SK-N-SH treated with all-trans-retinoic acid at 6 μM for 48 hours (cell line): ENCODE results near the gene ERBB2.

Experiments used
- ATAC-seq: fragments of 200-7000 bp; cut with Tn5 transposase; 3 replicates; pipeline ENCODE4 v1.9.1; 2020; ENCODE audit warnings: mild to moderate bottlenecking, moderate library complexity
- ARNTL ChIP-seq: fragments of 450-650 bp; formaldehyde crosslinking; IDR thresholded peaks from 2 replicates; pipeline ENCODE4 v1.5.0; 2020; ENCODE audit warnings: low read depth, mild to moderate bottlenecking, moderate library complexity, borderline replicate concordance
- BACH2 ChIP-seq: fragments of 250-450 bp; sonication (Bioruptor Pico); IDR thresholded peaks from 2 replicates; pipeline ENCODE4 v1.9.0; 2021; ENCODE audit warnings: mild to moderate bottlenecking, borderline replicate concordance
- CREB5 ChIP-seq: fragments of 250-450 bp; sonication (Bioruptor Pico); IDR thresholded peaks from 2 replicates; pipeline ENCODE4 v1.5.1; 2020; ENCODE audit warnings: low read depth, mild to moderate bottlenecking, moderate library complexity
- CSDC2 ChIP-seq: fragments of 250-450 bp; sonication (Bioruptor Pico); IDR thresholded peaks from 2 replicates; pipeline ENCODE4 v1.5.0; 2020; ENCODE audit warnings: mild to moderate bottlenecking, moderate library complexity
- ESRRG ChIP-seq: fragments of 250-450 bp; sonication (Bioruptor Pico); IDR thresholded peaks from 2 replicates; pipeline ENCODE4 v1.6.1; 2021; ENCODE audit warnings: mild to moderate bottlenecking
- GLIS3 ChIP-seq: fragments of 250-450 bp; sonication (Bioruptor Pico); IDR thresholded peaks from 2 replicates; pipeline ENCODE4 v1.5.0; 2020; ENCODE audit warnings: mild to moderate bottlenecking, moderate library complexity
- ISL1 ChIP-seq: fragments of 250-450 bp; sonication (Bioruptor Pico); IDR thresholded peaks from 2 replicates; pipeline ENCODE4 v2.1.2; 2022; ENCODE audit warnings: mild to moderate bottlenecking, moderate library complexity
- OSR1 ChIP-seq: fragments of 250-450 bp; sonication (Bioruptor Pico); IDR thresholded peaks from 2 replicates; pipeline ENCODE4 v1.8.0; 2022; ENCODE audit warnings: moderate library complexity, mild to moderate bottlenecking, inconsistent platforms
- PATZ1 ChIP-seq: fragments of 250-450 bp; sonication (Bioruptor Pico); IDR thresholded peaks from 2 replicates; pipeline ENCODE4 v1.8.0; 2020; ENCODE audit warnings: mild to moderate bottlenecking, moderate library complexity, borderline replicate concordance
- POU6F1 ChIP-seq: fragments of 250-450 bp; sonication (Bioruptor Pico); IDR thresholded peaks from 2 replicates; pipeline ENCODE4 v1.8.0; 2021; ENCODE audit warnings: low read depth, mild to moderate bottlenecking, moderate library complexity, borderline replicate concordance
- PPARA ChIP-seq: fragments of 250-450 bp; sonication (Bioruptor Pico); IDR thresholded peaks from 2 replicates; pipeline ENCODE4 v1.5.0; 2020; ENCODE audit warnings: mild to moderate bottlenecking, borderline replicate concordance
- RARB ChIP-seq: fragments of 250-450 bp; sonication (Bioruptor Pico); IDR thresholded peaks from 2 replicates; pipeline ENCODE4 v1.8.0; 2021; ENCODE audit warnings: mild to moderate bottlenecking, moderate library complexity
- SNAI2 ChIP-seq: fragments of 250-450 bp; sonication (Bioruptor Pico); IDR thresholded peaks from 2 replicates; pipeline ENCODE4 v1.5.0; 2020; ENCODE audit warnings: mild to moderate bottlenecking, moderate library complexity
- TCF4 ChIP-seq: fragments of 250-450 bp; sonication (Bioruptor Pico); IDR thresholded peaks from 2 replicates; pipeline ENCODE4 v1.8.0; 2021; ENCODE audit warnings: mild to moderate bottlenecking, moderate library complexity, borderline replicate concordance
- TOX ChIP-seq: fragments of 250-450 bp; sonication (Bioruptor Pico); IDR thresholded peaks from 2 replicates; pipeline ENCODE4 v1.8.0; 2021; ENCODE audit warnings: mild to moderate bottlenecking, moderate library complexity, borderline replicate concordance
- TSHZ2 ChIP-seq: fragments of 250-450 bp; sonication (Bioruptor Pico); IDR thresholded peaks from 2 replicates; pipeline ENCODE4 v1.5.0; 2020; ENCODE audit warnings: mild to moderate bottlenecking, moderate library complexity
- ZC3H10 ChIP-seq: fragments of 250-450 bp; sonication (Bioruptor Pico); IDR thresholded peaks from 2 replicates; pipeline ENCODE4 v1.5.1; 2021; ENCODE audit warnings: mild to moderate bottlenecking, moderate library complexity
- ZFP3 ChIP-seq: fragments of 250-450 bp; sonication (Bioruptor Pico); IDR thresholded peaks from 2 replicates; pipeline ENCODE4 v1.5.0; 2020; ENCODE audit warnings: mild to moderate bottlenecking, moderate library complexity
- ZFP30 ChIP-seq: fragments of 450-650 bp; formaldehyde crosslinking; IDR thresholded peaks from 2 replicates; pipeline ENCODE4 v1.5.0; 2022; ENCODE audit warnings: mild to moderate bottlenecking, moderate library complexity
- ZNF565 ChIP-seq: fragments of 450-650 bp; formaldehyde crosslinking; conservative IDR thresholded peaks from 2 replicates; pipeline ENCODE4 v1.5.0; 2020; ENCODE audit warnings: low read depth, mild to moderate bottlenecking, moderate library complexity
- ZNF70 ChIP-seq: fragments of 450-650 bp; formaldehyde crosslinking; IDR thresholded peaks from 2 replicates; pipeline ENCODE4 v1.5.0; 2020; ENCODE audit warnings: mild to moderate bottlenecking, moderate library complexity
- ZNF8 ChIP-seq: fragments of 450-650 bp; formaldehyde crosslinking; IDR thresholded peaks from 2 replicates; pipeline ENCODE4 v1.5.0; 2020; ENCODE audit warnings: mild to moderate bottlenecking, moderate library complexity

Gene ERBB2

GRCh38 chr17:39738983-39739884 lies 39.4 kb downstream of the ERBB2 start:
- TF ChIP-seq OSR1 (CRISPR knock-in tag) (no peak), SNAI2 (no peak)
- ATAC-seq = 0 out of 3 replicates have a peak, but pooled peaks have one; percentile 10

GRCh38 chr17:39739885-39740356 lies 40.1 kb downstream of the ERBB2 start:
- no peak for TF ChIP-seq ISL1
- TF ChIP-seq CREB5 (CRISPR knock-in tag) = no peak
- no peak for TF ChIP-seq ARNTL (CRISPR knock-in tag)
- TF ChIP-seq TSHZ2 (CRISPR knock-in tag) = no peak
- no peak for TF ChIP-seq TOX (CRISPR knock-in tag)
- TF ChIP-seq ZNF8 (CRISPR knock-in tag) = no peak
- TF ChIP-seq PATZ1 (CRISPR knock-in tag) = no peak
- no peak for TF ChIP-seq POU6F1
- no peak for TF ChIP-seq ZFP30 (CRISPR knock-in tag)
- TF ChIP-seq ZNF70 (CRISPR knock-in tag) = no peak
- no peak for TF ChIP-seq ZNF565 (CRISPR knock-in tag)
- no peak for TF ChIP-seq CSDC2 (CRISPR knock-in tag)
- no peak for TF ChIP-seq SNAI2
- TF ChIP-seq OSR1 (CRISPR knock-in tag) = no peak
- TF ChIP-seq GLIS3 (CRISPR knock-in tag) = no peak
- no peak for TF ChIP-seq ESRRG (CRISPR knock-in tag)
- TF ChIP-seq TCF4 = no peak
- no peak for TF ChIP-seq RARB (CRISPR knock-in tag)
- TF ChIP-seq, all 23 proteins: peak for 0
- no peak for ATAC-seq

GRCh38 chr17:39740357-39741111 lies 40.7 kb downstream of the ERBB2 start:
- ATAC-seq = peak; percentile 17; the same call in 1 of the 3 replicates
- TF ChIP-seq ZFP3 (no peak), BACH2 (CRISPR knock-in tag) (no peak), TOX (CRISPR knock-in tag) (no peak), ZNF565 (CRISPR knock-in tag) (no peak), ISL1 (no peak), TSHZ2 (CRISPR knock-in tag) (no peak), PPARA (CRISPR knock-in tag) (no peak), CREB5 (CRISPR knock-in tag) (no peak), TCF4 (no peak), OSR1 (CRISPR knock-in tag) (no peak), RARB (CRISPR knock-in tag) (no peak), ESRRG (CRISPR knock-in tag) (no peak), SNAI2 (no peak), ZNF70 (CRISPR knock-in tag) (no peak), CSDC2 (CRISPR knock-in tag) (no peak), ZFP30 (CRISPR knock-in tag) (no peak), ARNTL (CRISPR knock-in tag) (no peak), ZC3H10 (CRISPR knock-in tag) (no peak)
